ENCODE results near the gene NSA2.

Gene NSA2

DNA sequence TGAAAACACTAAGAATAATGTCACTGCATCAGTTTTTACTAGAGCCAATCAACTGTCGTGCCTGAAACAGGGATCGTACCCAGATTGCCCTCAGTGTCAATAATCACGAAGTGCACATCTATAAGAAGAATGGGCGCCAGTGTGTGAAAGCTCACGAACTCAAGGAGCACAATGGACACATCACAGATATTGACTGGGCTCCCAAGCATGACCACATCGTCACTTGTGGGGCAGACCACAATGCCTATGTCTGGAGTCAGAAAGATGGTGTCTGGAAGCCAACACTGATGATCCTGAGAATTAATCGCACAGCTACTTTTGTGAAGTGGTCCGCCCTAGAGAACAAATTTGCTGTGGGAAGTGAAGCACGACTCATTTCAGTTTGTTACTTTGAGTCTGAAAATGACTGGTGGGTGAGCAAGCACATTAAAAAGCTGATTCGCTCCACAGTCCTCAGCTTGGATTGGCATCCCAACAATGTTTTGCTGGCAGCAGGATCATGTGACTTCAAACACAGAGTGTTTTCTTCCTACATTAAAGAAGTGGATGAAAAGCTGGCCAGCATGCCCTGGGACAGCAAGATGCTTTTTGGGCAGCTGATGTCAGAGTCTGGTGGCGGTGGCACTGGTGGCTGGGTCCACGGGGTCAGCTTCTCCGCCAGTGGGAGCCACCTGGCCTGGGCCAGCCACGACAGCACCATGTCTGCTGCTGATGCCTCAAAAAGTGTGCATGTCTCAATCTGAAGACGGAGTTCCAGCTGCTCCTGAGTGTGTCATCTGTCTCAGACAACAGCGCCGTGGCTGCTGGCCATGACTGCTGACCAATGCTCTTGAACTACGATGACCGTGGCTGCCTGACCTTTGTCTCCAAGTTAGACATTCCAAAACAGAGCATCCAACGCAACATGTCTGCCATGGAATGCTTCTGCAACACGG, 32.2 kb downstream of the NSA2 start:
- no peak overlapping the region for H3K4me3 ChIP-seq (ENCODE audit: low read depth, low read length)
- no peak for TF ChIP-seq POLR2A (IDR thresholded peaks at IDR 0.05; ENCODE audit: extremely low read depth, insufficient read length)
- DNase-seq (ENCODE audit: low read depth): no peak

DNA sequence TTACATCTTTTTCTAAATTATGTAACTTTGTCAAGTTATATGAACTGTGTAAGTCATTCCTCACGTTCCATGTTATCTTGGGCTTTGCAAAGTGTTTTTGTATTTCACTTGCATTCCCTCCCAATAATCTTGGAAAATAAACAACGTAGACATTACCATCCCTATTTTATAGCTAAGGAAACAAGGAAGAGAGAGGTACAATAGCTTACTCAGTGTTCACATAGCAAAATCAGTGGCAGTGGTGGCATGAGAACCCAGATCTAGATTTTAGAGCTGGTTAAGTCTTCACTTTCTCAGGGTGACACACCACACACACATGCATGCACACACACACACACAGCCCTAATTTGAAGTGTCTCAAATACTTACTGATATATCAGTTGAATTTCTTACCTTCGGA, 34.1 kb downstream of the NSA2 start:
- TF ChIP-seq, protein P1, sequence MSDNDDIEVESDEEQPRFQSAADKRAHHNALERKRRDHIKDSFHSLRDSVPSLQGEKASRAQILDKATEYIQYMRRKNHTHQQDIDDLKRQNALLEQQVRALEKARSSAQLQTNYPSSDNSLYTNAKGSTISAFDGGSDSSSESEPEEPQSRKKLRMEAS (IDR thresholded peaks at IDR 0.05; ENCODE audit: low read depth, low read length): no peak
- no peak for TF ChIP-seq MYC (IDR thresholded peaks at IDR 0.05; ENCODE audit: low read depth, low read length)
- no peak for TF ChIP-seq POLR2A (IDR thresholded peaks at IDR 0.05; ENCODE audit: extremely low read depth, insufficient read length)
- no peak for TF ChIP-seq CTCF (IDR thresholded peaks at IDR 0.05; ENCODE audit: low read depth, low read length)
- H3K4me3 ChIP-seq (ENCODE audit: low read depth, low read length): no peak overlapping the region
- no peak for DNase-seq (ENCODE audit: low read depth)

DNA sequence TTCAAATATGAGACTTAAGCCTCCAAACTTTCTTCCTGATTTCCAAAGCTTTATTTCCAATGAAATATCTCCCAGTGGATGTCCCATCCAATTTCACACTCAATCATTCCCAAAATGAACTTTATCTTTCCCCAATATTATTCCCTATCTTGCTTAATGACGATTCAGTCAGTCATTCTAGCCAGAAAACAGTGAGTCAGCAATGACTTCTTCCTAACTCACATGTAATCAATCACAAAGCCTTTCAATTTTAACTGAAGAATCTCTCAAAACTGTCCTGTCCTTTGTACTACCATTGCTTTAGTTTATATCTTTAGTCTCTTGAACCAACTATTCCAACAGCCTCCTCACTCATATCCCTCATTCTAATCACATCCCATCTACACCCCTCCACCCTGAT, 34.9 kb downstream of the NSA2 start:
- no peak for TF ChIP-seq MYC (IDR thresholded peaks at IDR 0.05; ENCODE audit: low read depth, low read length)
- no peak for TF ChIP-seq POLR2A (IDR thresholded peaks at IDR 0.05; ENCODE audit: extremely low read depth, insufficient read length)
- TF ChIP-seq, protein P1 (IDR thresholded peaks at IDR 0.05; ENCODE audit: low read depth, low read length): no peak
- TF ChIP-seq CTCF (IDR thresholded peaks at IDR 0.05; ENCODE audit: low read depth, low read length): no peak
- DNase-seq (ENCODE audit: low read depth): no peak
- no peak overlapping the region for H3K4me3 ChIP-seq (ENCODE audit: low read depth, low read length)

GRCh38 chr5:74810915-74811314, 43.9 kb downstream of the NSA2 start:
- H3K4me3 ChIP-seq (ENCODE audit: low read depth, low read length): no peak overlapping the region
- no peak for DNase-seq (ENCODE audit: low read depth)
- TF ChIP-seq POLR2A (IDR thresholded peaks at IDR 0.05; ENCODE audit: extremely low read depth, insufficient read length) (no peak), MYC (IDR thresholded peaks at IDR 0.05; ENCODE audit: low read depth, low read length) (no peak), CTCF (IDR thresholded peaks at IDR 0.05; ENCODE audit: low read depth, low read length) (no peak)
- TF ChIP-seq, protein P1 (IDR thresholded peaks at IDR 0.05; ENCODE audit: low read depth, low read length): no peak

DNA sequence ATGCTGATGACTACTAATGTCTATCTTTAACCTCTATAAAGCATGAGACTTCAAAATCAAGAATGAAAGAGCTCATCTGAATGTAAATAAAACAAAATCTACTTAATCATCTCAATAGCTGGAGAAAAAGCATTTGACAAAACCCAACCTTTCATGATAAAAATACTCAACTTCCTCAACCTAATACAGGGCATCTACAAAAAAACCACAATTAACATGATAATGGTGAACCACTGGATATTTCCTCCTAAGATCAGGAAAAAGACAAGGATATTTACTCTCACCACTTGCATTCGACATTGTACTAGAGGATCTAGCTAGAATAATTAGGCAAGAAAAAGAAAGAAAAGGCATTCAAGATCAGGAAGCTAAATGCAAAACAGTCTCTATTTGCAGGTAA, 49.8 kb downstream of the NSA2 start:
- TF ChIP-seq POLR2A (IDR thresholded peaks at IDR 0.05; ENCODE audit: extremely low read depth, insufficient read length) (no peak), CTCF (IDR thresholded peaks at IDR 0.05; ENCODE audit: low read depth, low read length) (no peak), MYC (IDR thresholded peaks at IDR 0.05; ENCODE audit: low read depth, low read length) (no peak)
- TF ChIP-seq, protein P1 (IDR thresholded peaks at IDR 0.05; ENCODE audit: low read depth, low read length): no peak
- H3K4me3 ChIP-seq (ENCODE audit: low read depth, low read length): no peak overlapping the region
- no peak for DNase-seq (ENCODE audit: low read depth)

DNA sequence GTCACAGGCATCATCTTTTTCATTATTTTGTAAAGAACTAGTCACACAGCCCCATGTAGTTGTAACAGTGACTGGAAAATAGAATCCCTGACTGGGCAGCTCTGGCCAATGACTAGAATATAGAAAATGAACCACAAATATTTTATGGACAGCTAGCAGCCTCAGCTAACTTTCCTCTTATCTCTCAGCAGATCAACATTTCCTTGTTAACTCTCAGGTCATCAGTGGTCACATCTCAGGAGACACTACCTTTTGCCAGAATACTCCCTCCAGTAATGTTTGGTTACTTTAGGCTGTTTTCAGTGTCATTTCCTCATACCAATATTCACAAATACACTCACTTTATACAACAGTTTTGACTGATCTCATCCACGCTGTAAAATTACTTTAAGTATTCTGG, 55.2 kb downstream of the NSA2 start:
- no peak for DNase-seq (ENCODE audit: low read depth)
- no peak overlapping the region for H3K4me3 ChIP-seq (ENCODE audit: low read depth, low read length)
- TF ChIP-seq CTCF (IDR thresholded peaks at IDR 0.05; ENCODE audit: low read depth, low read length) (no peak), MYC (IDR thresholded peaks at IDR 0.05; ENCODE audit: low read depth, low read length) (no peak), POLR2A (IDR thresholded peaks at IDR 0.05; ENCODE audit: extremely low read depth, insufficient read length) (no peak)
- TF ChIP-seq, protein P1 (IDR thresholded peaks at IDR 0.05; ENCODE audit: low read depth, low read length): no peak
